VCaP (cell line): ENCODE results near the gene C11orf86.

ENCODE experiments used
- H3K27ac ChIP-seq: fragments of 450-650 bp; 2 replicates; pipeline ENCODE4 v1.5.1; 2017
- TF ChIP-seq, protein P1 (sequence below): fragments of 450-650 bp; conservative IDR thresholded peaks from 2 replicates; pipeline ENCODE4 v1.5.1; 2017; ENCODE audit warnings: mild to moderate bottlenecking, moderate library complexity

Gene C11orf86

DNA sequence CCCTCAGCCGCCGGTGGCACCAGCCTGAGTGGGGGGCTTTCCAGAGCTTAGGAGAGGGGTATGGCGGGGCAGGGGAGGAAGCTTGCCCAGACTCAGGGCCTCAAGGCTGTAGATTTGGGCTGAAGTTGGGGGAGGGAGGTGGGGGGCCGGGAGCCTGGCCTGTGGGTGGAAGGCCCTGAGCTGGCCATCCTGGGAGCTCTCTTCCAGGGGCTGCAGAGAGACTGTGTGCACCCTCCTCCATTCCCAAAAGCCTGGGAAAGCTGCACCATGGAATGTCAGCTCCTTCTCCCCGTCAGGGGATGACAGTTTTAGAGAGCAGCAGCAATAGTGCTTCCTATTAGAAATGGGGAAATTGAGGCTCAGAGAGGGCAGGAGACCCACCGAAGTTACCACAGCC lies 48.9 kb downstream of the C11orf86 start:
- TF ChIP-seq, protein P1, sequence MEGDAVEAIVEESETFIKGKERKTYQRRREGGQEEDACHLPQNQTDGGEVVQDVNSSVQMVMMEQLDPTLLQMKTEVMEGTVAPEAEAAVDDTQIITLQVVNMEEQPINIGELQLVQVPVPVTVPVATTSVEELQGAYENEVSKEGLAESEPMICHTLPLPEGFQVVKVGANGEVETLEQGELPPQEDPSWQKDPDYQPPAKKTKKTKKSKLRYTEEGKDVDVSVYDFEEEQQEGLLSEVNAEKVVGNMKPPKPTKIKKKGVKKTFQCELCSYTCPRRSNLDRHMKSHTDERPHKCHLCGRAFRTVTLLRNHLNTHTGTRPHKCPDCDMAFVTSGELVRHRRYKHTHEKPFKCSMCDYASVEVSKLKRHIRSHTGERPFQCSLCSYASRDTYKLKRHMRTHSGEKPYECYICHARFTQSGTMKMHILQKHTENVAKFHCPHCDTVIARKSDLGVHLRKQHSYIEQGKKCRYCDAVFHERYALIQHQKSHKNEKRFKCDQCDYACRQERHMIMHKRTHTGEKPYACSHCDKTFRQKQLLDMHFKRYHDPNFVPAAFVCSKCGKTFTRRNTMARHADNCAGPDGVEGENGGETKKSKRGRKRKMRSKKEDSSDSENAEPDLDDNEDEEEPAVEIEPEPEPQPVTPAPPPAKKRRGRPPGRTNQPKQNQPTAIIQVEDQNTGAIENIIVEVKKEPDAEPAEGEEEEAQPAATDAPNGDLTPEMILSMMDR = no peak
- no peak overlapping the region for H3K27ac ChIP-seq

DNA sequence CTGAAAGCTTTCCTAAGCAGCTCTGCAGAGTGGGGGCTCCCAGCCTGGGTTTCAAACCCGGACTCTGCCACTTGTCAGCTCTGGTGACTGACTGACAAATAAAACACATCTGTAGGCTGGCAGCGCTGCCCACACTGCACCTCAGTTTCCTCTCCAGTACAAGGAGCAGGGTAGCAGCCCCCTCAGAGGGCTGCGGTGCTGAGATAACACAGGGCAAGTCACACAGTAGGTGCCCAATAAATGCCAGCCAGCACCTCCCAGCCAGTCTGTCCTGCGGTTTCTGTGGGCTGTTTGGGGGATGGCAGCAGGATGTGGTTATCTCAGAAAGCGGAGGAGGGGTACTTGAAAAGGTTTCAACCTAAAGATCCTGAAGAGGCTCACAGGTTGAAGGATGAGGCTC lies 49.3 kb downstream of the C11orf86 start:
- H3K27ac ChIP-seq = no peak overlapping the region
- TF ChIP-seq, protein P1 = no peak

DNA sequence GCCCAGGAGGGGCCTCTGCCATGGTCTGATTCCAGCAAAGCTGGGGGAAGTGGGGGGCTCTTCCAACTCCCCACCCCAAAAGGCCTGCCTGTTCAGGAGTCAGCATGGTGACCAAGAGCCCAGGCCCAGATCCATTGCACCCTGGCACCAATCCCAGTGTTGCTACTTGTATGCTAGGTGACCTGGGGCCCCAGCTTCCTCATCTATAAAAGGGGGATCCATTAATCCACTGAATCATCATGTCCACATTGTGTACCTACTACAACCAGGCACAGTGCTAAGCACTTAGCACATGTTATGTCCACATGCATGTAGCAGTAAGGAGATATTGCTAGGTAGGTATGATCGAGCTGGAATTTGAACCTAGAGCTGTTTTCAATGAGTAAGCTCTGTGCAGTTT lies 49.9 kb downstream of the C11orf86 start:
- no peak overlapping the region for H3K27ac ChIP-seq
- TF ChIP-seq, protein P1 = no peak

DNA sequence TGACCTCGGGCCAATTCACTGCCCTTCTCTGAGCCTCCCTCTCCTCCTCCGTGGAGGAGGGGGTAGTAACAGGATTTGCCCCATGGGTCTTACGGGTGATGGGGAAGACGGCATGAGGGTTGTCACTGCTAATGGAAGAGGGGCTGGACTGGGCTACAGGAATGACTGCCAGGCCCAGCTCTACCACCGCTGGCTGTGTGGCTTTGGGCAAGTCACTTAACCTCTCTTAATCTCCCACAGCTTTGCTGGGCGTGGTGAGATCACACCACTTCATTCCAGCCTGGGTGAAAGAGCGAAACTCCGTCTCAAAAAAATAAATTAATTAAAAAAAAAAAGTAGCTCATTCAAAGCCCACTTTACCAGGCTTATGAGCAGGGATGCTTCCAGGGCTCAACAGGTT lies 50.6 kb downstream of the C11orf86 start:
- H3K27ac ChIP-seq = no peak overlapping the region
- TF ChIP-seq, protein P1 = no peak
